Thyroid gland (tissue), 4 donors: ENCODE results near the gene CISD2. TPM values are rescaled to one million over a fixed set of nuclear protein-coding genes. Genes with fewer than 3 reads are reported as not detected.
A peak's percentile ranks its signal among the peaks of the same experiment; 100 is the strongest.
"Not testable (repeated sequence)": the region's sequence is repeated elsewhere in the genome, so short reads cannot be mapped to it uniquely, and the experiment has no call there.

Source experiments
- DNase-seq, 2 donors: peaks; one replicate each; pipeline ENCODE4 v3.0.0-alpha.2; 2019
- H3K27ac ChIP-seq, 3 donors: fragments of 200-600 bp; sonication (generic); 1 replicate in 2 of 3; 2 replicates in 1 of 3; pipeline ENCODE4 v1.5.1; 2016 to 2019; ENCODE audit warnings: mild to moderate bottlenecking in 1 of 3, moderate library complexity in 1 of 3
- H3K27me3 ChIP-seq: fragments of 200-600 bp; sonication (generic); one replicate; pipeline ENCODE4 v1.5.1; 2019
- H3K36me3 ChIP-seq, 2 donors: fragments of 200-600 bp; sonication (generic); one replicate each; pipeline ENCODE4 v1.5.1; 2016 to 2019
- H3K4me1 ChIP-seq, 2 donors: fragments of 200-600 bp; sonication (generic); one replicate each; pipeline ENCODE4 v1.5.1; 2017 to 2019
- H3K4me3 ChIP-seq, 3 donors: fragments of 200-600 bp; sonication (generic); replicated peaks in 1 of 3; 1 replicate in 2 of 3; 2 replicates in 1 of 3; pipeline ENCODE4 v1.5.1; 2016; ENCODE audit warnings: mild to moderate bottlenecking in 1 of 3
- H3K9me3 ChIP-seq: fragments of 200-600 bp; sonication (generic); one replicate; pipeline ENCODE4 v1.5.1; 2017
- POLR2A ChIP-seq, 2 donors: fragments of 450-650 bp; IDR thresholded peaks; one replicate each; pipeline ENCODE4 v1.6.1; 2017; ENCODE audit warnings: antibody characterized with exemption in 2 of 2, mild to moderate bottlenecking in 2 of 2, moderate library complexity in 1 of 2
- WGBS, 2 donors: methylation state at CpG; one replicate each; pipeline ENCODE4 v1.1.5; 2017; 5-methylcytosine and 5-hydroxymethylcytosine counted together
- intact Hi-C: fragments of 100-400 bp; cut with DNase I; formaldehyde crosslinking; loops from one replicate; pipeline ENCODE4 v1.15.1; 2023
- total RNA-seq, 4 donors: library from RNA; depleted of rRNA; stranded (reverse); fragments of >200 nt; gene quantifications; one replicate each; pipeline ENCODE4 v1.2.3, GENCODE V29; 2016
- TF ChIP-seq, protein P1 (sequence below), 6 experiments: fragments of 200-600 bp in 3 of 6; fragments of 450-650 bp in 3 of 6; sonication (generic) in 3 of 6; IDR thresholded peaks; one replicate each; pipeline ENCODE4 v1.5.1; 2016 to 2019; ENCODE audit warnings: antibody characterized with exemption in 6 of 6, mild to moderate bottlenecking in 2 of 6, inconsistent platforms in 1 of 6, moderate library complexity in 1 of 6

CISD2 gene
- total RNA-seq, 4 donors from 2014 or later: 29.3 to 37.0 (median 33.7) TPM

DNA sequence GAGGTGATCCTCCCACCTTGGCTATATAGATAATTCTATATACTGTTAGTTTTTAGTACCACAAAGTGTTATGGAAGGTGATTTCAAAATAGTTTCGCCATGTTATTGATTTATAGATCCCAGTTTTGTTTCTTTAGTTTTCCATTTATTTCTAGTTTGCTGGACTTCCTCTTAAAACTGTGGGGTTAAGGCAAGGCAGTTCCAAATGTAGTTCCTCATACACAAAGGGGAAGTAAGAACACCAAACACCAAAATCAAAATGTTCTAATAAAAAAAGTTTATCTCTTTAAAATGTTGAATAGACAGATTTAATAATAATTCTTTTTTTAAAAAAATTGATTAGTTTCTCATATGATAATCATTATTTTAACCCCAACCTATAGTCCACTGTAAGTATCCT, 6.8 kb upstream of the CISD2 start:
- no peaks in the 10 kb centered on the region for H3K27me3 ChIP-seq
- no peaks in the 10 kb centered on the region for H3K36me3 ChIP-seq
- H3K4me3 ChIP-seq: no peak overlapping the region
- no peaks in the 10 kb centered on the region for H3K9me3 ChIP-seq
- H3K4me1 ChIP-seq: no peaks in the 10 kb centered on the region
- DNase-seq: no peak
- WGBS, 2 donors: 90 to 93% methylated on average over 1 of the region's 1 CpG
- no peak for TF ChIP-seq POLR2A (IDR thresholded peaks at IDR 0.05)
- TF ChIP-seq, protein P1, sequence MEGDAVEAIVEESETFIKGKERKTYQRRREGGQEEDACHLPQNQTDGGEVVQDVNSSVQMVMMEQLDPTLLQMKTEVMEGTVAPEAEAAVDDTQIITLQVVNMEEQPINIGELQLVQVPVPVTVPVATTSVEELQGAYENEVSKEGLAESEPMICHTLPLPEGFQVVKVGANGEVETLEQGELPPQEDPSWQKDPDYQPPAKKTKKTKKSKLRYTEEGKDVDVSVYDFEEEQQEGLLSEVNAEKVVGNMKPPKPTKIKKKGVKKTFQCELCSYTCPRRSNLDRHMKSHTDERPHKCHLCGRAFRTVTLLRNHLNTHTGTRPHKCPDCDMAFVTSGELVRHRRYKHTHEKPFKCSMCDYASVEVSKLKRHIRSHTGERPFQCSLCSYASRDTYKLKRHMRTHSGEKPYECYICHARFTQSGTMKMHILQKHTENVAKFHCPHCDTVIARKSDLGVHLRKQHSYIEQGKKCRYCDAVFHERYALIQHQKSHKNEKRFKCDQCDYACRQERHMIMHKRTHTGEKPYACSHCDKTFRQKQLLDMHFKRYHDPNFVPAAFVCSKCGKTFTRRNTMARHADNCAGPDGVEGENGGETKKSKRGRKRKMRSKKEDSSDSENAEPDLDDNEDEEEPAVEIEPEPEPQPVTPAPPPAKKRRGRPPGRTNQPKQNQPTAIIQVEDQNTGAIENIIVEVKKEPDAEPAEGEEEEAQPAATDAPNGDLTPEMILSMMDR (IDR thresholded peaks at IDR 0.05): no peak
- intact Hi-C loops: no loop called here
- H3K27ac ChIP-seq: no peak overlapping the region

- no peaks in the 10 kb centered on the region for H3K9me3 ChIP-seq
- H3K4me3 ChIP-seq: no peak overlapping the region
- peaks cover 0 to 4% of the 10 kb centered on the region in 2 donors for H3K4me1 ChIP-seq
- no peaks in the 10 kb centered on the region for H3K36me3 ChIP-seq
- intact Hi-C loops: no loop called here
- DNase-seq: no peak
- H3K27ac ChIP-seq: no peak overlapping the region
- 92 to 97% methylated on average over 1 of the region's 1 CpG for WGBS, 2 donors
- no peaks in the 10 kb centered on the region for H3K27me3 ChIP-seq
- TF ChIP-seq, protein P1 (IDR thresholded peaks at IDR 0.05): no peak
- TF ChIP-seq POLR2A (IDR thresholded peaks at IDR 0.05): no peak
These were observed 6.0 kb upstream of the CISD2 start for GRCh38 chr4:102862747-102863146.

- H3K9me3 ChIP-seq, H3K27ac ChIP-seq, DNase-seq, H3K27me3 ChIP-seq, H3K36me3 ChIP-seq, H3K4me3 ChIP-seq: not testable (repeated sequence)
- 97 to 100% methylated on average over 5 of the region's 5 CpGs for WGBS, 2 donors
- peaks cover 7 to 12% of the 10 kb centered on the region in 2 donors for H3K4me1 ChIP-seq
- intact Hi-C loops: loop anchor here (5.0 kb wide), 1 partner anchor 38 kb away; the partner anchor contains the start of gene UBE2D3
These were observed 3.5 kb upstream of the CISD2 start for GRCh38 chr4:102865327-102865726.

DNA sequence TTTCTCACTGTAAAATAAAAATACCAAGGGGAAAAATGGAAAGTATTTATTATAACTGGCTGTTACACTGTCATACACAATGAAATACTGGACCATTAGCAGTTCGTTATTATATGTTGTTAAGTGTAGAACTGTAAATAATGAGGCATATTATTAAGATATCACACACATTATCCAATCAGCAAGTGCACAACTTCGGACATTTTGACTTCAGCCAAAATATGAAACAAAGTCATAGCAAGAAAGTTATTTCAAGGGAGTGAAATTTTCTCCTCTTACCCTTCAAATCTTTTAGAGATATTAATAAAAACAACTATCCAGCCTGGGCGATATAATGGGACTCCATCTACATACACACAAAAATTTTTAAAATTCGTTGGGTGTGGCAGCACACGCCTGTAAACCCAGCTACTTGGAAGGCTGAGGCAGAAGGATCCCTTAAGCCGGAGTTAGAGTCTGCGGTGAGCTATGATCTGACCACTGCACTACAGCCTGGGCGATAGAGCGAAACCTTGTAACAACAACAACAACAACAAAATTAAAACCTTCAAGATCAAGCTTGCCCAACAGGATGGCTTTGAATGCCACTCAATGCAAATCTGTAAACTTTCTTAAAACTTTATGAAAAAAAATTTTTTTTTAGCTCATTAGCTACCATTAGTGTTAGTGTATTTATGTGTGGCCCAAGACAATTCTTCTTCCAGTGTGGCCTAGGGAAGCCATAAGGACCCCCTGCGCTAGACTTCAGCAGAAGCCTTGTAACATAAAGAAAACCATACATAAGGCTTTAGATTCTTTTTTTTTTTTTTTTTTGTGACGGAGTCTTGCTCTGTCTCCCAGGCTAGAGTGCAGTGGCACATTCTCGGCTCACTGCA, 1.3 kb upstream of the CISD2 start:
- Histone ChIP-seq H3K4me1 (peaks cover 7 to 12% of the 10 kb centered on the region in 2 donors), H3K36me3 (no peaks in the 10 kb centered on the region), H3K27me3 (no peaks in the 10 kb centered on the region), H3K27ac (peak overlapping the region in 2 of 3 donors; percentile 84 to 89), H3K9me3 (no peaks in the 10 kb centered on the region), H3K4me3 (peak overlapping the region in 1 of 3 donors; percentile 42)
- DNase-seq: no peak
- WGBS, 2 donors: 85 to 88% methylated on average over 12 of the region's 12 CpGs
- intact Hi-C loops: loop anchor here (5.0 kb wide), 1 partner anchor 40 kb away; the partner anchor contains the start of gene UBE2D3
- no peak for TF ChIP-seq POLR2A (IDR thresholded peaks at IDR 0.05)
- TF ChIP-seq, protein P1 (IDR thresholded peaks at IDR 0.05): no peak

DNA sequence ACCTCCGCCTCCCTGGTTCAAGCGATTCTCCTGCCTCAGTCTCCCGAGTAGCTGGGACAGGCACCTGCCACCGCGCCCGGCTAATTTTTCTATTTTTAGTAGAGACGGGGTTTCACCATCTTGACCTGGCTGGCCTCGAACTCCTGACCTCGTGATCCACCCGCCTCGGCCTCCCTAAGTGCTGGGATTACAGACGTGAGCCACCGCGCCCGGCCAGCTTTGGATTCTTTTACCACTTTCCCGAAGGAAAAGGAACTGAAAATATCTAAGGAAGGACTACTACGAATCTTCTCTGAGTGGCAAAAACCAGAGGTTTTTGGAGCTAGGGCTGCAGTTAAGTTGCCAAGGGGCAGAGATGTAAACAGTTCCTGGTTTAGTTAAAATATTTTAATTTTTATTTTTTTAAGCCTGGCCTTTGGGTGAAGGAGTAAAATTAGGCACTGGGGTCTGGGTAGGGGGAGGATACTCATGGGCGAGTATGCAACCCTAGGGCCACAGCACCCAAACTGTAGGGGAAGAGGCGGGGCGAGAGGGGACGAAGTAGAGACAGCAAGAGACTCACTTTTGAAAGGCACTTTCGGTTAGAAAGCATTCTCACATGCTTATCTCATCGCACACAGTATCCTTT, 525 bp upstream of the CISD2 start:
- TF ChIP-seq, protein P1 (IDR thresholded peaks at IDR 0.05): no peak
- TF ChIP-seq POLR2A (IDR thresholded peaks at IDR 0.05): no peak
- H3K9me3 ChIP-seq: no peaks in the 10 kb centered on the region
- WGBS, 2 donors: 12 to 23% methylated on average over 23 of the region's 23 CpGs
- peak overlapping the region; percentile 76 to 89 (median 84) for H3K27ac ChIP-seq
- H3K4me1 ChIP-seq: peaks cover 7 to 12% of the 10 kb centered on the region in 2 donors
- peak; percentile 2 to 24 for DNase-seq
- intact Hi-C loops: loop anchor here (5.0 kb wide), 1 partner anchor 41 kb away; the partner anchor contains the start of gene UBE2D3
- no peaks in the 10 kb centered on the region for H3K36me3 ChIP-seq
- H3K4me3 ChIP-seq: peak overlapping the region; percentile 42 to 91 (median 70)
- no peaks in the 10 kb centered on the region for H3K27me3 ChIP-seq
